ENCODE results near the gene PTPN23. TPM values are rescaled to one million over a fixed set of nuclear protein-coding genes. Genes with fewer than 3 reads are reported as not detected.

PTPN23 gene
- total RNA-seq, 3 donors from 2014 or later (not counting 1 experiment from before 2014, with no cell fraction given): 49.3 to 73.6 (median 52.0) TPM

- H3K4me3 ChIP-seq (ENCODE audit: low read length): no peak overlapping the region
- no peaks in the 10 kb centered on the region for H3K27me3 ChIP-seq (ENCODE audit: control insufficient read depth, insufficient read depth, low read length)
- Mint-ChIP-seq H3K9me3 (no peaks in the 10 kb centered on the region), H3K4me3 (no peak overlapping the region), H3K4me1 (peaks cover 21 to 30% of the 10 kb centered on the region in 2 donors), H3K27me3 (ENCODE audit: low read depth in 2 of 2) (no peaks in the 10 kb centered on the region), H3K36me3 (peaks cover 12% of the 10 kb centered on the region), H3K27ac (no peak overlapping the region)
- intact Hi-C loops (cut with micrococcal nuclease): no loop called here
- ATAC-seq (no peak), DNase-seq (no peak)
- H3K27ac ChIP-seq (ENCODE audit: low read length): no peak overlapping the region
- H3K36me3 ChIP-seq (ENCODE audit: control insufficient read depth, insufficient read depth, low read length): peaks cover 54% of the 10 kb centered on the region
- WGBS (ENCODE audit: insufficient coverage): 97% methylated on average over 2 of the region's 2 CpGs
- H3K4me1 ChIP-seq (ENCODE audit: control insufficient read depth, insufficient read depth, low read length): peaks cover 4% of the 10 kb centered on the region
- H3K9me3 ChIP-seq (ENCODE audit: control insufficient read depth, insufficient read depth, low read length): no peaks in the 10 kb centered on the region
- no peak for TF ChIP-seq CTCF (IDR thresholded peaks at IDR 0.05)
Observed at GRCh38 chr3:47432673-47433072, 51.9 kb downstream of the PTPN23 start.

- H3K4me1 ChIP-seq (ENCODE audit: control insufficient read depth, insufficient read depth, low read length): no peaks in the 10 kb centered on the region
- DNase-seq: no peak
- H3K27ac Mint-ChIP-seq: no peak overlapping the region
- peaks cover 15 to 20% of the 10 kb centered on the region in 2 donors for H3K4me1 Mint-ChIP-seq
- H3K27me3 Mint-ChIP-seq (ENCODE audit: low read depth in 2 of 2): no peaks in the 10 kb centered on the region
- WGBS (ENCODE audit: insufficient coverage): 69% methylated on average over 3 of the region's 3 CpGs
- no peak for TF ChIP-seq CTCF (IDR thresholded peaks at IDR 0.05)
- no peak overlapping the region for H3K4me3 Mint-ChIP-seq
- H3K9me3 ChIP-seq (ENCODE audit: control insufficient read depth, insufficient read depth, low read length): no peaks in the 10 kb centered on the region
- intact Hi-C loops (cut with micrococcal nuclease): no loop called here
- no peak overlapping the region for H3K4me3 ChIP-seq (ENCODE audit: low read length)
- peaks cover 12% of the 10 kb centered on the region for H3K36me3 Mint-ChIP-seq
- no peak overlapping the region for H3K27ac ChIP-seq (ENCODE audit: low read length)
- no peaks in the 10 kb centered on the region for H3K27me3 ChIP-seq (ENCODE audit: control insufficient read depth, insufficient read depth, low read length)
- ATAC-seq: no peak
- no peaks in the 10 kb centered on the region for H3K9me3 Mint-ChIP-seq
- H3K36me3 ChIP-seq (ENCODE audit: control insufficient read depth, insufficient read depth, low read length): peaks cover 54% of the 10 kb centered on the region
Observed at GRCh38 chr3:47433796-47434195, 53.0 kb downstream of the PTPN23 start.

GRCh38 chr3:47434849-47435248 is 54.0 kb downstream of the PTPN23 start:
- no peak for TF ChIP-seq CTCF (IDR thresholded peaks at IDR 0.05)
- WGBS (ENCODE audit: insufficient coverage): 100% methylated on average over 4 of the region's 4 CpGs
- no peaks in the 10 kb centered on the region for H3K9me3 ChIP-seq (ENCODE audit: control insufficient read depth, insufficient read depth, low read length)
- H3K9me3 Mint-ChIP-seq: no peaks in the 10 kb centered on the region
- H3K36me3 ChIP-seq (ENCODE audit: control insufficient read depth, insufficient read depth, low read length): peaks cover 59% of the 10 kb centered on the region
- H3K36me3 Mint-ChIP-seq: peaks cover 12% of the 10 kb centered on the region
- peaks cover 6 to 10% of the 10 kb centered on the region in 2 donors for H3K4me1 Mint-ChIP-seq
- H3K4me3 Mint-ChIP-seq: no peak overlapping the region
- intact Hi-C loops (cut with micrococcal nuclease): no loop called here
- no peak overlapping the region for H3K27ac Mint-ChIP-seq
- ATAC-seq: no peak
- no peak for DNase-seq
- no peaks in the 10 kb centered on the region for H3K27me3 ChIP-seq (ENCODE audit: control insufficient read depth, insufficient read depth, low read length)
- no peaks in the 10 kb centered on the region for H3K27me3 Mint-ChIP-seq (ENCODE audit: low read depth in 2 of 2)
- no peak overlapping the region for H3K27ac ChIP-seq (ENCODE audit: low read length)
- no peaks in the 10 kb centered on the region for H3K4me1 ChIP-seq (ENCODE audit: control insufficient read depth, insufficient read depth, low read length)
- H3K4me3 ChIP-seq (ENCODE audit: low read length): no peak overlapping the region

- H3K36me3 Mint-ChIP-seq: peaks cover 12% of the 10 kb centered on the region
- WGBS (ENCODE audit: insufficient coverage): 98% methylated on average over 5 of the region's 5 CpGs
Observed at GRCh38 chr3:47436180-47436579, 55.4 kb downstream of the PTPN23 start.

More at GRCh38 chr3:47436180-47436579, 55.4 kb downstream of the PTPN23 start:
- Histone ChIP-seq H3K4me1 (ENCODE audit: control insufficient read depth, insufficient read depth, low read length) (no peaks in the 10 kb centered on the region), H3K9me3 (ENCODE audit: control insufficient read depth, insufficient read depth, low read length) (no peaks in the 10 kb centered on the region), H3K27ac (ENCODE audit: low read length) (no peak overlapping the region), H3K4me3 (ENCODE audit: low read length) (no peak overlapping the region), H3K27me3 (ENCODE audit: control insufficient read depth, insufficient read depth, low read length) (no peaks in the 10 kb centered on the region), H3K36me3 (ENCODE audit: control insufficient read depth, insufficient read depth, low read length) (peaks cover 51% of the 10 kb centered on the region)
- no peak overlapping the region for H3K27ac Mint-ChIP-seq
- ATAC-seq: no peak
- H3K4me3 Mint-ChIP-seq: no peak overlapping the region
- no peak for DNase-seq
- no peaks in the 10 kb centered on the region for H3K9me3 Mint-ChIP-seq
- no peak for TF ChIP-seq CTCF (IDR thresholded peaks at IDR 0.05)
- intact Hi-C loops (cut with micrococcal nuclease): no loop called here
- peaks cover 0 to 4% of the 10 kb centered on the region in 2 donors for H3K4me1 Mint-ChIP-seq
- H3K27me3 Mint-ChIP-seq (ENCODE audit: low read depth in 2 of 2): no peaks in the 10 kb centered on the region

All from natural killer cell (primary cell).